ENCODE results near the gene PAGE2. TPM values are rescaled to one million over a fixed set of nuclear protein-coding genes. Genes with fewer than 3 reads are reported as not detected.

Gene PAGE2
- total RNA-seq, 4 donors from 2014 or later, result not detected

Other genes with a start within 250 kb of the PAGE2 start
- 10 to 100 TPM; 20.0 to 80.7 (median 29.1) TPM for gene TRO, start 168.2 kb upstream of the PAGE2 start, total RNA-seq
- not detected for gene PFKFB1, start 94.8 kb upstream of the PAGE2 start, total RNA-seq
- gene APEX2, start 88.7 kb upstream of the PAGE2 start, total RNA-seq, result 1 to 10 TPM; 1.0 to 9.5 (median 5.1) TPM
- 10 to 100 TPM in 2 of 4 donors, 1 to 10 TPM in 1, not detected in 1; 2.1 to 23.0 (median 15.6) TPM for gene ALAS2, start 58.0 kb upstream of the PAGE2 start, total RNA-seq
- gene PAGE2B, start 14.0 kb upstream of the PAGE2 start, total RNA-seq, result not detected
- gene PAGE5, start 131.3 kb downstream of the PAGE2 start, total RNA-seq, result 1 to 10 TPM in 1 of 4 donors, not detected in 3; 1.2 TPM
- not detected for gene PAGE3, start 175.9 kb downstream of the PAGE2 start, total RNA-seq